GF-D8 (cell line): Measurements from ENCODE around the gene DCN.
"Not testable (repeated sequence)": the region's sequence is repeated elsewhere in the genome, so short reads cannot be mapped to it uniquely, and the experiment has no call there.

Experiments
- DNase-seq: peaks from one replicate; lab custom pipeline; 2025; lab: John Stamatoyannopoulos, UW

Gene DCN, protein sequence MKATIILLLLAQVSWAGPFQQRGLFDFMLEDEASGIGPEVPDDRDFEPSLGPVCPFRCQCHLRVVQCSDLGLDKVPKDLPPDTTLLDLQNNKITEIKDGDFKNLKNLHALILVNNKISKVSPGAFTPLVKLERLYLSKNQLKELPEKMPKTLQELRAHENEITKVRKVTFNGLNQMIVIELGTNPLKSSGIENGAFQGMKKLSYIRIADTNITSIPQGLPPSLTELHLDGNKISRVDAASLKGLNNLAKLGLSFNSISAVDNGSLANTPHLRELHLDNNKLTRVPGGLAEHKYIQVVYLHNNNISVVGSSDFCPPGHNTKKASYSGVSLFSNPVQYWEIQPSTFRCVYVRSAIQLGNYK

DNA sequence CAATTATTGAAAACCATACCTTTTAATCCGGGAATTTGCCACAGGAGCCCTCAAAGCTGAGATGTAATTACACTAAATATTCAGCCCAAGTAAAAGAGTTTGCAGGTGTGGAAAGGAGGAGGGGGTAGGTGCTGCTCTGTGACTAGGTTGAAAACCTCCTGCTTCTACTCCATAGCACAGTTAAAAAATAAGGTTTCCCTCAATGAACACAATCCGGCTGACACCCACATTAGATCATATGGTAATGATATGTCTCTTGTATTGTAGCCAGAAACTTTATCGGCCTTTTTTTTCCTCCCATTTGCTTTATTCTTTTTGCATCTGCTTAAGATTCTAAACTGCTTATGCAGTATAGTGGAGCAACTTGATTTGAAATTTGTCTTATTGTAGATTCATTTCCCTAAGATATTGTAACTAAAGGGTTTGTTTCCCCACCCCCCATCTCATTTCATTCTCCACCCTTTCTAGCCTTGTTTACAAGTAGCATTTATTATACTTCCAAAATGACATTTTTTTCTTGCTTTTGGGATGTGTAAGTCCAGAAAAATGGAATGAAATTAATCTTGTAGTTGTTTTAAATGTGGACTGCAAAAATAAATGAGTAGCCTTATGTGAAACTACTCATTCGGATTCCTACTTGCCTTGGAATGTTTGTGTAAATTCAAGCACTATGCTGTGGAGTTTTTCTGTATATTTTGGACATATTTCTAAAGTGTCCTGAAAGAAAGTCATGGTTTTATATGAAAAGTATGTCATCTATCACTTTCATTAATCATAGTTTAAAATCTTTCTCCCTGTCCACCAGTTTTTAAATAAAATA is at the start of gene DCN:
DCN (minus strand) TSS at position 182 of the 820 bp plus-strand sequence. CDS start 4,265 bp downstream, outside the sequence.
- DNase-seq: no peak

DNA sequence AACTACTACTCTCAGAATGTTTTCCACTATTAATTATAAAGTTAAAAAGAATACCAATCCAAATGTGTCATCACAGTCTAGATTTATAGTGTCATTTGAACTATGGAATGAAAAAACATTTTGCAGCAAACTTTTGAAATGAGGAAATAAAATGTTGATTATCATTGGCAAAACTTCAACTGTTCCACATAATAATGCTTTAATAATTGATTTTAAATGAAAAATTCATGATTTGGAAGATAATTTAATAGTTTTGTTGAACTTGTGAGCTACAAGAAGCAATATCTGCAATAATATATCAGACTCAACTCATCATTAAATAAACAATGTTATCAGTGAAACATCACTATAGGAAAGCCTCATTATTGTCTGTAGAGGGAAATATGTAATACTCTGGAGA is 48.2 kb upstream of the DCN start:
- DNase-seq: no peak

DNA sequence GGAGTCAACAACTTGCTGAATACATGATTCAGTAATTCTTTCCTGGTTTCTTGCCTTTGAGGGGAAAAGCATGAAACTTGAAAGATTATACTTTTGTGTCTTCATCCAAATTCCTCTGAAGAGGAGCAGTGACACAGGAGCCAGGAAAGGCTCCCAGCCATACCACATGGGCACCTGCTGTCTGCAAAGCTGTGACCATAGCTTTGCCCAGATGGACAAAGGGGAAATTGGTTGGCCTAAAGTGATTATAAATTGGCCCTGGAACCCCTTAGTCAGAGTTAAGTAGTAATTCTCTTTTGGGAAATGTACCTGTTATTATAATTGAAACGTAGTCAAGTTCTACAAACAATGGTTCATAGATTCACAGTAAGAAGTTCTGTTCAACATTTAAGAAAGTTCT is 44.3 kb upstream of the DCN start:
- no peak for DNase-seq

DNA sequence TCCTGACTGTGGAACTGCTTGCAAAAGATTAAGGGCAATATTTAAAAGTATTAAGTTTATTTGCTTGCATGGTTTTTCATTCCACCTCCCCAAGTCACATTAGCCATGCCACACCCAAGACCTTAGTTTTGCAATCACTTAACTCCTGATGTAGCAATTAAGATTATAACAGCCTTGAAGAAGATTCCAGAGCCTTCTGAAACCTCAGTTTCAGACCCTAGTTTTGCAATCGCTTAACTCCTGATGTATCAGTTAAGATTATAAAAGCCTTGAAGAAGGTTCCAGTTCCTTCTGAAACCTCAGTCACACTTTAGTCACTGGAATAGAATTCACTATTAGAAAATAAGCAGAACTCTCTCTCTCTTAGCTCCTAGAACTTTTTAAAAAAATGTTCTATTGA is 42.7 kb upstream of the DCN start:
- no peak for DNase-seq

DNA sequence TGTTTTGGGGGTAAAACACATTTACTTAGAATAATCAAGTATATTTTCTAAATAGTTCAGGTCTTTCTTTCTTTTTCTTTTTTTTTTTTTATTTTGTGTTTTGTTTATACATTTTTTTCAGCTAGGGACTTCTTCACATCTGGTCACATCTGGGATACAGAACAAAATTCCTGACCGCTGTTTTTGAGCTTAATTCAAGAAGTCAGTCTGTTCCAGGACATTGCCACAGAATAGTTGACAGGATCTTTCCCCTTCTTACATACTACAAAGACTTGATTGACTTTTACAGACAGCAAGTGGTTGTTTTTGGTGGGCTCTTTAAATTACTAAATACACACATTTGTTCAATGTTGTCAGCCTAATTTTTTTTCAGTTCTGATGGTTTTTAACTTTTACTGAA is 41.8 kb upstream of the DCN start:
- no peak for DNase-seq

DNA sequence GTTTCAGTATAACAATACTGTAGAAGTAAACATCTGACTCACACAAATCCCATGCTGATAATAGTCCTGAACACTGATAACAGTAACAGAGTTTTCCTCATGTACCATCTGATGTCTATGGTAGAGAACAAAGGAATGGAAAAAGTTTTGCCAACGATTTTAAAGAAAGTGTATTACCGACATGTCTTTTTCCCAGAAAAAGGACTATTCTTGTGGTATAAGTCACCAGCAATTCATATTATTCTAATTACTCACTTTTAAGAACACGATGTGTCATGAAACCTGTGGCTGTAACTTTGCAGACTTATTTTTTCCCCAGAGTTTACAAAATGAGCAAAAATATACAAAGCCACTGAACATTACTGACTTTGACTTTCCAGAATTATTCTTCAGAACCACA is 40.1 kb upstream of the DCN start:
- no peak for DNase-seq

DNA sequence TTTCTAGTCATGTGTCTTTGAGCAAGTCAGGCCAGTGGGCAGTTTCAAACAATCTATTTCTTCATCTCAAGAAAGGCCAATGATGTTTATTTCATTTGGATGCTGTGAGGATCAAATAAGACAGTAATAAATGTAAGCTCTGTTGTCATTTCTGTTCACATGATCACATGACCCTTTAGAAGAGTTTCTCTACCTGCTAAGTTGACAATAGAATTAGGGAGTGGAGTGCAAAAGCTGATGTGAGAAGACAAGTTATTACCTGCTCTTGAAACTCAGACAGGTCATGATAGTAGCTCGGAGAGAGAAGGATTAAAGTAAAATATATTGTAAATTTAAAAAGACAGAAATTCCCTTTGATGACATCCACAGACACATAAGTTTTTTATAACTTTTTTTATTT is 37.3 kb upstream of the DCN start:
- no peak for DNase-seq

DNA sequence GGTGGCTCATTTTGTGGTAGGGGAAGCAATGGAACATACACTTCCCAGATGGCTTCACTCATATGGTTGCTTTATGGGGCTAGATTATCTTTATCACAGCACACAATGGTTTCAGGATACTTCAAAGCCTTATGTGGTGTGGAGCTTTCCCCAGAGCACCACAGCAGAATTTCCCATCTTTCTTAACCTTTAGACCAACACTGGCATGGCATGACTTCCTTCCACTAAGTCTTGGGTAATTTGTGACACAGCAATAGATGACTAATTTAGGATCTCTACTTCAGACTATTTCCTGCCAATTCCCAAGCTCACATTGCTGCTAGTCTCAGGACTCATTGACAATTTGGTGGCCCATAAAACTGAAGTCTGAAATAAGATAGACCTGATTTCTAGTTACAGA is 36.9 kb upstream of the DCN start:
- no peak for DNase-seq

DNA sequence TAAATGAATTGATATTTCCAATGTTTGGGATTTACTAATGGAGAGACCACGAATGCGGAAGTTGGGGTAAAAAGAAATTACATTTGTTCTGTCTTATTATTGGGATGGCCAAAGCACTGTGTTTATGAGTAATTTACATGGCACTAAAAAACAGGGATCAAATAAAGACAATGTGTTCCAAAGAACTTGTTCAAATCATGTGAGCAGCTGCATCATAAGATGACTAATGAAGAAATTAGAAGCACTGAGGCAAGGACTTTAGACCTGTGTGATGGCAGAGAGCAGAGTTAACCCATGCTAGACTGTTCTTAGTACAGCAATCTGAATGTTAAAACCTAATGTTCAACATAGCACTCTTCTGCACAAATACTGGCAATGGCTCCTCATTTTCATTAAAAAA is 34.3 kb upstream of the DCN start:
- DNase-seq: no peak

DNA sequence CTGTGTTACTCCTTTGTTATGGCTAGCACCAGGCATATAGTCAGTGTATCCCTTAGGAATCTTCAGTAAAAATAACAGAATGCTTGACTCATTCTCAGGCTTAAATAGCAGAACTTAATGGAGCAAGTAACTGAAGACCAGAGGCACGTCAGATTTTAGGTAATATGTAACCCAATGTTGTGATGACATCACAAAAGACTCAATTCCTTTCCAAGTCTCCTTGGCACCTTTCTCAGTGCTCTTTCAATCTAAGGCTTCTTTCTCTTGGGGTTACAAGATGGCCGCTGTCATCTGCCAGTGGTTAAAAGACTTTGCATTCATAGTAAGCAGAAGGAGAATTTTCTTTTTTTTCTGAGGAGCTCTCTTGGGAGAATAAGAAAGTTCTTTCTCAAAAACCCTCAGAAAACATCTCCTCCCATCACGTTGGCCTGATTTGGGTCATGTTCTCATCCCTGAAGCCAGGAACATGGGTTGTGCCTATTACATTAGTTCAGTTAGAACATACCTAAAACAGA is 33.4 kb upstream of the DCN start:
- no peak for DNase-seq

DNA sequence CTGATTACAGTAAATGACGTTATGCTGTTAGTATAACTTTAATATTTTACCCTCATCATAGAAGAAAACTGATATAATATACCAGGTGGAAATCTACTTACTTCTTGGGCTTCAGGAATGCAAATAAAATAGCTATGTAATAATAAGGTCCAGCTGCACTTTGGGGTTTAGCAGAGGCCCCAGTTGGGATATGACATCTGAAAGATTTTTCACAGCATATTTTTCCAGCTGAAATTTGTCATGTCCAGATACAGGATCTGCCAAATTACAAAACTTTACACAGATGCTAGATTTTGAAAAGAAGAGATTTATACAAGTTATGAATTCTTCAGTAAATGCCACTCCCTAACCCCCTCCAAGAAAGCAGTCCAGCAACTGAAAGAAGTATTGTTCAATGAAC is 29.2 kb upstream of the DCN start:
- no peak for DNase-seq

DNA sequence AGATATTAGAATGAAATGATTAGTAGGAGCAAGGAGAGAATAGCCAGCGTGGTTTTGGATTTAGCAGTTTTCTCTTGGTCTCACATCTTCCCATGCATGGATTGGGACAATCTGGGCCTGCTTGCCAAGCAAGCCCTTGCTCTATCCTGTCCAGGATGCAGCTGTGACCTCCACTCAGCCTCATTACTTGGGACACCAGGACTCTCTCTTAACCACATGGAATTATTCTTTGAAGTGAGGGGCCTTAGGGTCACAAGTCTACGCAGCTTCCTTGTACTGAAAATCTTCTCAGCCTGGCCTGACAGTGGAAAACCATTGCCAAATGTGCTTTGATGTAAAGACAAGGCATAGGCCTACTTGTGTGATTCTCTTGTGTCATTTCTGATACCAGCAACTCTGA is 28.0 kb upstream of the DCN start:
- no peak for DNase-seq

DNA sequence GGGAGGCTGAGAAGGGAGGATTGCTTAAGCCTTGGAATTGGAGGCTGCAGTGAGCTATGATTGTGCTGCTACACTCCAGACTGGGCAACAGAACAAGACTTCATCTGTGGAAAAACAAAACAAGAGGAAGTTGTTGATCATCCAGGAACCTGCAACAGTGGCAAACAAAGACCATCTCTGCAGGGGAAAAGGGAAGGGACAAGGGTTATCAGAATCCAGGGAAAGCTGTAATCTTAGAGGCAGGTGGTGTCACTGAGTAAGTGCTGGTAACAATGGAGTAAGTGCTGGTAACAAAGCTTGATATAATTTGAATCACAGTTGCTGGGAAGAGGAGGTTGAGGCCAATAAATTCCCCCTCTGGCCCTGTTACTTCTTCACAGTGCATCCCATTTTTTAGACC is 27.5 kb upstream of the DCN start:
- DNase-seq: no peak

DNA sequence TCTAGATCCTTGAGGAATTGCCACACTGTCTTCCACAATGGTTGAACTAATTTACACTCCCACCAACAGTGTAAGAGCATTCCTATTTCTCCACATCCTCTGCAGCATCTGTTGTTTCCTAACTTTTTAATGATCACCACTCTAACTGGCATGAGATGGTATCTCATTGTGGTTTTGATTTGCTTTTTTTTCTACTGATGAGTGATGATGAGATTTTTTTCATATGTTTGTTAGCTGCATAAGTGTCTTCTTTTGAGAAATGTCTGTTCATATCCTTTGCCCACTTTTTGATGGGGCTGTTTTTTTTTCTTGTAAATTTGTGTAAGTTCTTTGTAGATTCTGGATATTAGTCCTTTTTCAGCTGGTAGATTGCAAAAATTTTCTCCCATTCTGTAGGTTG is 24.7 kb upstream of the DCN start:
- not testable (repeated sequence) for DNase-seq

DNA sequence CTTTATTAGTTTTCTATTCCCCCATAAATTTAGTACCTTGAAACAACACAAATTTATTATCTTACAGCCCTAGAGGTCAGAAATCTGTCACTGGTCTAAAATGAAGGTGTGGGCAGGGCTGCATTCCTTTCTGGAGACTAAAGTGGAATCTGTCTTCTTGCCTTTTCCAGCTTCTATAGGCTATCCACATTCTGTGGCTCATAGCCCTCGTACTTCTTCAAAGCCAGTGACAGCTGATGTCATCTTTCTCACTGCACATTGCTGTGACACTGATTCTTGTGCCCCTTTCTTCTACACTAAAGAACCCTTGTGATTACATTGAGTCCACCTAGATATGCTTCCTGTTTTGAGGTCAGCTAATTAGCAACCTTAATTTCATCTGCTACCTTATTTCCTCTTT is 23.2 kb upstream of the DCN start:
- no peak for DNase-seq

DNA sequence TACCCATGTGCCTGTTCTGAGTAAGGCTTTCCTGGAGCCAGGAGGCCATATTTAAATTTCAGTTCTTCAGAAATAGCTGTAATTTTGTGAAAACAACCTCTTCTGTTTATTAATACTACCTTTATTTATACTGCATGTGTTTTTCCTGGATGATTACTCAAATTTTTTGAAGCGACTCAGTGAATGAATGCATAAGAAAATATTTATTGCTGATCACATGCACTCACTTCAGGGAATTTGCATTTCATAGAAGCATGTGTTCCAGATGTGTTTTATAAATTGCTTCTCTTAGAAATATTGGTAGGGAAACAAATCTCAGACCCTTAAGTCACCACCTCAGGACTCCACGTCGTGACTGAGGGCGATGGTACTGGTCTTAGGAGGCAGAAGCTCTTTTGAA is 21.8 kb upstream of the DCN start:
- no peak for DNase-seq

DNA sequence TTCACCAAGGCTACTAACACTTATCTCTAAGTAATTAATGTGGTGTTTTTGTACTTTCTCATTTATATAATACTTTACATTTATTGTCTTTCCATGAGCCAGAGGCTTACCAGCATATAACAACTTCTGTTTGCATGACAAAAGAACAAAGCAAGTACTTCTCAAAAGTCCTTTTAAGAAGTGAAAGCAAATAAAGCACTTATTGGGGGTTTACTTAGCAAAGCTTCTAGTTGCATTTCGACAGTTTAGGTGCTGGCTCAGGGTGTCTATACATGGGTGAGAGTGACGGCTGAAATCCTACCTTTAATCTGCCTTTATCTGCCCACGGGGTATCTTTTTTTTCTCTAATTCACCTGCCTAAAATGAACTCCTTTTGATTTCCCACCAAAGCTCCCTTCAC is 21.0 kb upstream of the DCN start:
- DNase-seq: no peak

DNA sequence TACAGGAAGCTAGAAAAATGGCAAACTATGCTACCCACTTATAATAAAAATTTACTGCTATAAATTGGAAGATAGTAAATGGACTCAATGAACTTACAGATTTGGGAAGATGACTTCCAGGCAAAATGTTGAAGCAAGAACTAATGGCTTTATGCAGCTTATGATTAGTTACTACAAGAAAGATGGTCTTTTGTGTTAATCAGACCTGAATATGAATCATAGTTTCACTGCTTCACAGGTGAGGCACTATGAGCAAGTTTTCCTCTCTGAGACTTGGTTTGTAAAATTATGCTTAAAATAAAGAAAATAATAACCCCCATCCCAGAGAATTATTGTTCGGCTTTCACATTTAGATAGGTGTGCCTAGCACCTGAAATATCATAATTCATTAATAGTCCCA is 19.8 kb upstream of the DCN start:
- DNase-seq: no peak

DNA sequence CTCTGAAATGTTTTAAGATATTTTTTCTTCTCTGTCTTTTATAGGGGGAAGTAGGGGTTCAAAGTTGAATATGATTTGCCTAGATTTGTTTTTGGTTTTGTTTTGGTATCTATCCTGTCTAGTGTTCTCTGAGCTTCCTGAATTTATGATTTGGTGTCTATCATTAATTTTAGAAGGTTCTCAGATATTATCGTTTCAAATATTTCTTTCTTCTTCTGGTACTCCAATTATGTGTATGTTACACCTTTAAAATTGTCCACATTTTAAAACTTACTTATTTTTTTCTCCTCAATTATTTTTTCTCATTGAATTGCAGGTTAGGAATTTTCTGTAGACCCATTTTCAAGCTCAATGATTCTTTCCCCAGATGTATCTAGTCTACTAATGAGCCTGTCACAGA is 13.8 kb upstream of the DCN start:
- DNase-seq: no peak

DNA sequence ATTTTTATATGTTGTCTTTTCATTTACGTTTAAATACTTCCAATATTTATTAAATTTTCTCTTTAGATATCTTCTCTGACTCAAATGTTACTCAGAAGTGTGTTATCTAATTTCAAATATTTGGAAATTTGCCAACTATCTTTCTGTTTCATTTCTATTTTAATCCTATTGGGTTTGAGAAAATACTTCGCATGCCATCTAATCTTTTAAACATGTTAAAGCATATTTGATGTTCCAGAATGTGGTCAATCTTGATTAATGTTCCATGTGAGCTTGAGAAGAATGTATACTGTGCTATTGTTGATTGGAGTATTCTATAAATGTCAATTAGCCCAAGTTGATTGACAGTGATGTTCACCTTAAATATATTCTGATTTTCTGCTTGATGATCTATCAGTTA is 11.9 kb upstream of the DCN start:
- DNase-seq: no peak

DNA sequence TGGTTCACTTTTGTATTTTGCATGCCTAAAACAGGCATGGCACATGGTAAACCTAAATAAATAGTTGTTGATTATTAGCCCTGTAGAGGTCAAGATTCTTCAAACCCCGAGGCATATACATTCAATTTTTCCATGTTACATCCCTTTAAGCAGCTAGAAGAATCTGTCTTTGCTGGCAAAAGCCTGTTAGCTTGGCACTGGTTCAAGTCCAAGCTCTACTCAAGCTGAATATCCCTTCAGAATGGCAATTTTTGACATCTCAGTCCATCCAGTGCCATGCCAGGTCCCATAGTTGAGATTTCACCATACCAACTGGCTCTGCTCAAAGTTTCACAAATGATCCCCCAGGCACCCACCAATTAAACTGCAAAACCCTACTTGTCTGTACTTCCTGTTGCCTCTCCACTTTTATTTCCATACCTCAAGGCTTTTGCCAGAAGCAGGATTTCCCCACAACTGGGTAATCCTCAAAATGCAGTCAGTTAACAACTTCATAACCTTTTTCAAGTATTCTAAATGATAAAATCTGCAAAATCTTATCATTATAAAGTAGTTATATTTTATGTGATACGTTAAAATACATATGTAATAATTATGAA is 9.0 kb upstream of the DCN start:
- no peak for DNase-seq

DNA sequence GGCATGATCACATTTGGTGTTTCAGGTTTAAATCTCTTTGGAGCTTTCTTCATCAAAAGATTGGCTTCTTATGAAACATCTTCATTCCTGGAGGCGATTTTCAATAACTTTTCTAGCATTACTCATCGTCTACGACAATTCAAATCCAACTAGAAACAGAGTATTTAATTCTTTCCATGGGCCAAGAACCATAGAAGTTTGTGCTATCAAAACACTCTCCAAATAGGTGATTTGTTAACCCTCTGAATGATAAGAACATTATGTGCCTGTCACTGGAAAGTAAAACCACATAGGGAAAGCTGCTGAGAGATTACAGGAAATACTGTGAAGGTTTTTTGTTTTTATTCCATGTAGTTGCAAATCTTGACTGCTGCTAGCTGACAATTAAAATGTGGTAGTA is 6.9 kb upstream of the DCN start:
- DNase-seq: no peak

DNA sequence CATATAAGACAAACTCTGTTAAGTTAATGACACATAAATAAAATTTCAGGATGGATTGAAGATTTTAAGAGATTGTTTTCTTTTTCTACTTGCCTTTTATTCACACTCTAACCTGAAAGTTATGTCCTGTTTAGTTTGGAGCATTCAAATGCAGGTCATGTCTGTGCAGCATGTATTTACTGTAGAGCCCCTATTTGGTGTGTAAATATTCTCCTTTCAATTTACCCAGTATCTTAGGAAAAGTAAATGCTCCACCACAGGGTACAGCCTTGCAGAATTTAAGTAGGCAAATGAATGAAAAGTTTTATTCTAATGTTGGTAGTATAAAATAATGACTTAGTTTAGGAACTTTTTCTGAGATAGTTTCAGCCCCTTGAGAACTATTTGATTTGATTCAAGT is 6.2 kb upstream of the DCN start:
- DNase-seq: no peak
